Measurements from ENCODE around the gene TMEM42.

TMEM42 gene

DNA sequence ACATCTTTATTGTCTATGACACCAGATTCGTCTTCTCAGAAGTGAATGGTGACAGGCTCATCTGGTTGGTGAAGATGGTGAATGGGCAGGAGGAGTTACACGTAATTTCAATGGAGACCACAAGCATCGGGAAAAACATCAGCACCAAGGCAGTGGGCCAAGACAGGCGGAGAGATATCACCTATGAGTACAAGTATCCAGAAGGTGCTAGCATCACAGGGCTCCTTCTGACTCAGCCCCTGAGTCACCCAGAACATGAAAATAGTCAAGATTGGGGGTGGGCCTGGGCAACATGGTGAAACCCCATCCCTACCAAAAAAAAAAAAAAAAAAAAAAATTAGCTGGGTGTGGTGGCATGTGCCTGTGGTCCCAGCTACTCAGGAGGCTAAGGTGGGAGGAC is 45.3 kb downstream of the TMEM42 start:
- in situ Hi-C loops (cut with HindIII; ENCODE audit: low sequenced_read_pairs): loop anchor here (25.0 kb wide), 1 partner anchor 370 kb away; no protein-coding TSS in a partner anchor

- in situ Hi-C loops (cut with HindIII; ENCODE audit: low sequenced_read_pairs): loop anchor here (25.0 kb wide), 1 partner anchor 370 kb away; no protein-coding TSS in a partner anchor
Observed at GRCh38 chr3:44907612-44908011, 45.9 kb downstream of the TMEM42 start.

- in situ Hi-C loops (cut with HindIII; ENCODE audit: low sequenced_read_pairs): loop anchor here (25.0 kb wide), 1 partner anchor 372 kb away; no protein-coding TSS in a partner anchor
Observed at GRCh38 chr3:44909063-44909462, 47.4 kb downstream of the TMEM42 start.

DNA sequence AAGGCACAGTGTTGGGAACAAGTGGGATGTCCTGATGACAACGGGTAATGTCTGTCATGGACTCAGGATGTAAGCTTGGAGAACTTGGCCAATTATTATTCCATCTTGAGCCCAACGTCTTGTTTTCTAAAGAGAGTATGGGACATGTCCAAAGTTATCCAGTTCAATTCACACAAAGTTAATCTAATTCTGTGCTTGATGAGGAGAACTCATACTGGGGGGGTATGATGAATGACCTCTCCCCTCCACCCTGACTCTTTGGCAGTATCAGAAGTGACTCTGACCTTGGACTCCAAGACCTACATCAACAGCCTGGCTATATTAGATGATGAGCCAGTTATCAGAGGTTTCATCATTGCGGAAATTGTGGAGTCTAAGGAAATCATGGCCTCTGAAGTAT is 49.0 kb downstream of the TMEM42 start:
- in situ Hi-C loops (cut with HindIII; ENCODE audit: low sequenced_read_pairs): loop anchor here (25.0 kb wide), 1 partner anchor 373 kb away; no protein-coding TSS in a partner anchor

- in situ Hi-C loops (cut with HindIII; ENCODE audit: low sequenced_read_pairs): loop anchor here (25.0 kb wide), 1 partner anchor 377 kb away; no protein-coding TSS in a partner anchor
Observed at GRCh38 chr3:44913868-44914468, 52.3 kb downstream of the TMEM42 start.

GRCh38 chr3:44914936-44915335 is 53.2 kb downstream of the TMEM42 start:
- in situ Hi-C loops (cut with HindIII; ENCODE audit: low sequenced_read_pairs): loop anchor here (25.0 kb wide), 1 partner anchor 378 kb away; no protein-coding TSS in a partner anchor
